ENCODE data around the gene P4HA3.

Gene P4HA3

GRCh38 chr11:74316772-74317505, 5.5 kb upstream of the P4HA3 start:
- DNase-seq (ENCODE audit: low read depth) = no peak

- no peak for DNase-seq (ENCODE audit: low read depth)
These were observed 886 bp upstream of the P4HA3 start for GRCh38 chr11:74312326-74312725.

- DNase-seq (ENCODE audit: low read depth) = no peak
These were observed 583 bp downstream of the P4HA3 start for GRCh38 chr11:74310857-74311256.

GRCh38 chr11:74307434-74307833, 4.0 kb downstream of the P4HA3 start:
- DNase-seq (ENCODE audit: low read depth) = no peak

GRCh38 chr11:74306435-74307175, 4.8 kb downstream of the P4HA3 start:
- no peak for DNase-seq (ENCODE audit: low read depth)

GRCh38 chr11:74299015-74299414, 12.4 kb downstream of the P4HA3 start:
- DNase-seq (ENCODE audit: low read depth) = no peak

GRCh38 chr11:74297484-74297883, 14.0 kb downstream of the P4HA3 start:
- no peak for DNase-seq (ENCODE audit: low read depth)

- DNase-seq (ENCODE audit: low read depth) = no peak
These were observed 22.5 kb downstream of the P4HA3 start for GRCh38 chr11:74288911-74289310.

GRCh38 chr11:74288161-74288560, 23.3 kb downstream of the P4HA3 start:
- DNase-seq (ENCODE audit: low read depth) = no peak

GRCh38 chr11:74284466-74284865, 27.0 kb downstream of the P4HA3 start:
- no peak for DNase-seq (ENCODE audit: low read depth)

GRCh38 chr11:74283580-74284180, 27.8 kb downstream of the P4HA3 start:
- no peak for DNase-seq (ENCODE audit: low read depth)

- DNase-seq (ENCODE audit: low read depth) = no peak
These were observed 28.5 kb downstream of the P4HA3 start for GRCh38 chr11:74282914-74283371.

- no peak for DNase-seq (ENCODE audit: low read depth)
These were observed 29.0 kb downstream of the P4HA3 start for GRCh38 chr11:74282421-74282820.

- no peak for DNase-seq (ENCODE audit: low read depth)
These were observed 30.9 kb downstream of the P4HA3 start for GRCh38 chr11:74280494-74280893.

- no peak for DNase-seq (ENCODE audit: low read depth)
These were observed 32.2 kb downstream of the P4HA3 start for GRCh38 chr11:74279256-74279655.

GRCh38 chr11:74278721-74279161, 32.7 kb downstream of the P4HA3 start:
- no peak for DNase-seq (ENCODE audit: low read depth)

GRCh38 chr11:74278103-74278502, 33.3 kb downstream of the P4HA3 start:
- DNase-seq (ENCODE audit: low read depth) = no peak

GRCh38 chr11:74276581-74276980, 34.9 kb downstream of the P4HA3 start:
- no peak for DNase-seq (ENCODE audit: low read depth)

- DNase-seq (ENCODE audit: low read depth) = no peak
These were observed 39.2 kb downstream of the P4HA3 start for GRCh38 chr11:74272276-74272675.

GRCh38 chr11:74269161-74269811, 42.2 kb downstream of the P4HA3 start:
- DNase-seq (ENCODE audit: low read depth) = no peak

- DNase-seq (ENCODE audit: low read depth) = no peak
These were observed 43.0 kb downstream of the P4HA3 start for GRCh38 chr11:74268456-74268855.

- DNase-seq (ENCODE audit: low read depth) = no peak
These were observed 44.4 kb downstream of the P4HA3 start for GRCh38 chr11:74267014-74267413.

GRCh38 chr11:74265256-74265655, 46.2 kb downstream of the P4HA3 start:
- DNase-seq (ENCODE audit: low read depth) = no peak
